ENCODE results near the gene PKP1. TPM values are rescaled to one million over a fixed set of nuclear protein-coding genes. Genes with fewer than 3 reads are reported as not detected.

PKP1 gene
- total RNA-seq, 1 donor from 2014 or later, result 2.8 TPM

- H3K4me3 ChIP-seq (ENCODE audit: low read depth, low read length), result no peak overlapping the region
- no peak for DNase-seq (ENCODE audit: low read depth)
- TF ChIP-seq, protein P1, sequence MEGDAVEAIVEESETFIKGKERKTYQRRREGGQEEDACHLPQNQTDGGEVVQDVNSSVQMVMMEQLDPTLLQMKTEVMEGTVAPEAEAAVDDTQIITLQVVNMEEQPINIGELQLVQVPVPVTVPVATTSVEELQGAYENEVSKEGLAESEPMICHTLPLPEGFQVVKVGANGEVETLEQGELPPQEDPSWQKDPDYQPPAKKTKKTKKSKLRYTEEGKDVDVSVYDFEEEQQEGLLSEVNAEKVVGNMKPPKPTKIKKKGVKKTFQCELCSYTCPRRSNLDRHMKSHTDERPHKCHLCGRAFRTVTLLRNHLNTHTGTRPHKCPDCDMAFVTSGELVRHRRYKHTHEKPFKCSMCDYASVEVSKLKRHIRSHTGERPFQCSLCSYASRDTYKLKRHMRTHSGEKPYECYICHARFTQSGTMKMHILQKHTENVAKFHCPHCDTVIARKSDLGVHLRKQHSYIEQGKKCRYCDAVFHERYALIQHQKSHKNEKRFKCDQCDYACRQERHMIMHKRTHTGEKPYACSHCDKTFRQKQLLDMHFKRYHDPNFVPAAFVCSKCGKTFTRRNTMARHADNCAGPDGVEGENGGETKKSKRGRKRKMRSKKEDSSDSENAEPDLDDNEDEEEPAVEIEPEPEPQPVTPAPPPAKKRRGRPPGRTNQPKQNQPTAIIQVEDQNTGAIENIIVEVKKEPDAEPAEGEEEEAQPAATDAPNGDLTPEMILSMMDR (conservative IDR thresholded peaks at IDR 0.05; ENCODE audit: low read depth, low read length), result no peak
These were observed 35.4 kb downstream of the PKP1 start for GRCh38 chr1:201318504-201319340.

DNA sequence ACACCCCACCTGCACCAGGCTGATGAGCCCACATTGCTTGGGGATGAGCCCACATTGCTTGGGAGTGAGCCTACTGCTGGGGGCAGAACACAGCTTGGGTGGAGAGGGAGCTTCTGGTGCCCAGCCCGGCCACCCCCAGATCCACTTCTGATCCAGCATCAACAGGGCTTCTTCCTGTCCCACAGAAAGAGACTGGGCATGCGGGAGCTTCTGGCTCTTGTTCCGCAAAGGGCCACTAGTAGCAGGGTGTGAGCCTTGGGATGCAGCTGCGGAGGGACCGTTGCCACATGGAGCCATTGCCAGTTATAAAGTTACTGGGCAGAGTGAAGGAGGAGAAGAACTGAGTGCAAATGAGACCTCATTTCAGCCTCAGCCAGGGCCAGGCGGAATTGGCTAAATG is 36.3 kb downstream of the PKP1 start:
- no peak overlapping the region for H3K4me3 ChIP-seq (ENCODE audit: low read depth, low read length)
- DNase-seq (ENCODE audit: low read depth), result no peak
- TF ChIP-seq, protein P1 (conservative IDR thresholded peaks at IDR 0.05; ENCODE audit: low read depth, low read length), result no peak

- no peak for DNase-seq (ENCODE audit: low read depth)
- H3K4me3 ChIP-seq (ENCODE audit: low read depth, low read length), result no peak overlapping the region
- TF ChIP-seq, protein P1 (conservative IDR thresholded peaks at IDR 0.05; ENCODE audit: low read depth, low read length), result no peak
These were observed 37.0 kb downstream of the PKP1 start for GRCh38 chr1:201320168-201320788.

DNA sequence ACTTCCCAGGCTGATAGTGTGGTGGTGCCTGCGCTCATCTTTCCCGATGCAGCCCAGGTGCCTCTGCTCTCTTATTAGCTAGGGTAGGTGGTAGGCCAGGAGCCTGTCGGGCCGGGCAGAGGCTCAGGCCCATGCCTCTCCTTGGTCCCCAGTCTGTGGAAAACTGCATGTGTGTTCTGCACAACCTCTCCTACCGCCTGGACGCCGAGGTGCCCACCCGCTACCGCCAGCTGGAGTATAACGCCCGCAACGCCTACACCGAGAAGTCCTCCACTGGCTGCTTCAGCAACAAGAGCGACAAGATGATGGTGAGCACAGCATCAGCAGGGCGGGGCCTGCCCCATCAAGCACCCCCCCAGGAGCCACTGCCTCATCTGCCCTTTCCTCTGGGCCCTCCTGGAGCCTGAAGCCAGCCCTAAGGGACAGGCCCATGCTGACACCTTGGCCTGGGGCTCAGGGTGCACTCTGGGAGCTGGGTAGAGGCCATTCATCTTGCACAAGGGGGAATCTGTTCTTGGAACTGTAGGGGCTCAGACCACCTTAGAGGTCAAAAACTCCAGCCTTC is 38.6 kb downstream of the PKP1 start:
- H3K4me3 ChIP-seq (ENCODE audit: low read depth, low read length), result no peak overlapping the region
- DNase-seq (ENCODE audit: low read depth), result no peak
- TF ChIP-seq, protein P1 (conservative IDR thresholded peaks at IDR 0.05; ENCODE audit: low read depth, low read length), result no peak

- TF ChIP-seq, protein P1 (conservative IDR thresholded peaks at IDR 0.05; ENCODE audit: low read depth, low read length), result no peak
- H3K4me3 ChIP-seq (ENCODE audit: low read depth, low read length), result no peak overlapping the region
- DNase-seq (ENCODE audit: low read depth), result no peak
These were observed 39.6 kb downstream of the PKP1 start for GRCh38 chr1:201322653-201323510.

- no peak for DNase-seq (ENCODE audit: low read depth)
- TF ChIP-seq, protein P1 (conservative IDR thresholded peaks at IDR 0.05; ENCODE audit: low read depth, low read length), result no peak
- H3K4me3 ChIP-seq (ENCODE audit: low read depth, low read length), result no peak overlapping the region
These were observed 41.0 kb downstream of the PKP1 start for GRCh38 chr1:201324306-201324705.

Data from epithelial cell of proximal tubule (primary cell).